Epithelial cell of esophagus (primary cell): ENCODE data around the gene RAP1GAP.

Source experiments
- DNase-seq: peaks from one replicate; pipeline ENCODE4 v3.0.0; 2010; ENCODE audit warnings: low read depth
- H3K4me3 ChIP-seq: 2 replicates; pipeline ENCODE4 v1.5.1; 2011; ENCODE audit warnings: mild to moderate bottlenecking, low read length, control low read depth
- TF ChIP-seq, protein P1 (sequence below): IDR thresholded peaks from 2 replicates; pipeline ENCODE4 v1.5.1; 2011; ENCODE audit warnings: low read depth, mild to moderate bottlenecking, low read length, control low read depth, inconsistent platforms; ENCODE audit not compliant: insufficient read depth; ENCODE audit errors: missing control alignments

Gene RAP1GAP

DNA sequence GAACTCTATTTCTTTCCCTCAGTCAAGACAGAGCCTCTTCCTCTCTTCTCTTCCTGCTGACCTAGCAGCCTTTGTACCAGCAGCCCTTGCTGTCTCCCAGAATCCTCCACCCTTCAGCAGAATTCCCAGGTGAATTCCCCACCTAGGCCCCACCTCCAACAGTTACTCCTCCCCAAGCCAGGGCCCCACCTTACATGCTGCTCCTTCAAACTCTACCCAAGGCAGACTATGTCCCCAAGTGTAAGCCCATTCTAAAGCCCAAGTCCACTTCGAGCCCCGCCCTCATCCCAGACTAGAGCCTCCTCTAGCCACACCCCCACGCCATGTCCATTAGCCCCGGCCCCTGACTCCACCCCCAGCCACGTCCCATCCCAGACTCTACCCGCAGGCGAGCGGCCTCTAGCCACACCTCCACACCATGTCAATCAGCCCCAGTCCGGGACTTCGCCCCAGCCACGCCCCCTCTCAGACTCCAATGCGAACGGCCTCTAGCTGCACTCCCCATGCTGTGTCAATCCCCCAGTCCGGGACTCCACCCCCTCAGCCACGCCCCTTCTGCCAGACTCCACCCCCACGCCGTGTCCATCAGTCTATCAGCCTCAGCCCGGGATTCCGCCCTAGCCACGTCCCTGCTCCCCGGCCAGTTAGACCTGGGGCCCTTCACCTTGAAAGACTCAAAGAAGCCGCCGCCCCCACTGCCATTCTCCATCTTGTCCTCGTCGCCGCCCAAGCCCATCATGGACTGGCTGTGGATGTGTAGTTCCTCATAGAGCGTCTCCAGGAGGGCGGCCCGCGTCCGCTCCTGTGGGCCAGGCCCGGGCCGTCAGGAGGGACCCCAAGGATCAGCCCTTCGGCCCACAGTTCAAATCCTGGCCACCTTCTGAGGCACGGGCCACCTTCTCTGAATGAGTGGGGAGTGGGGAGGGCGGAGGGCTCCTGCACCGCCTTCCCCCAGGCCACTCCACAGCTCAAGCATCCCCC is 61.3 kb downstream of the RAP1GAP start:
- peak; percentile 91 for DNase-seq
- TF ChIP-seq, protein P1, sequence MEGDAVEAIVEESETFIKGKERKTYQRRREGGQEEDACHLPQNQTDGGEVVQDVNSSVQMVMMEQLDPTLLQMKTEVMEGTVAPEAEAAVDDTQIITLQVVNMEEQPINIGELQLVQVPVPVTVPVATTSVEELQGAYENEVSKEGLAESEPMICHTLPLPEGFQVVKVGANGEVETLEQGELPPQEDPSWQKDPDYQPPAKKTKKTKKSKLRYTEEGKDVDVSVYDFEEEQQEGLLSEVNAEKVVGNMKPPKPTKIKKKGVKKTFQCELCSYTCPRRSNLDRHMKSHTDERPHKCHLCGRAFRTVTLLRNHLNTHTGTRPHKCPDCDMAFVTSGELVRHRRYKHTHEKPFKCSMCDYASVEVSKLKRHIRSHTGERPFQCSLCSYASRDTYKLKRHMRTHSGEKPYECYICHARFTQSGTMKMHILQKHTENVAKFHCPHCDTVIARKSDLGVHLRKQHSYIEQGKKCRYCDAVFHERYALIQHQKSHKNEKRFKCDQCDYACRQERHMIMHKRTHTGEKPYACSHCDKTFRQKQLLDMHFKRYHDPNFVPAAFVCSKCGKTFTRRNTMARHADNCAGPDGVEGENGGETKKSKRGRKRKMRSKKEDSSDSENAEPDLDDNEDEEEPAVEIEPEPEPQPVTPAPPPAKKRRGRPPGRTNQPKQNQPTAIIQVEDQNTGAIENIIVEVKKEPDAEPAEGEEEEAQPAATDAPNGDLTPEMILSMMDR: no peak
- H3K4me3 ChIP-seq: no peak overlapping the region

DNA sequence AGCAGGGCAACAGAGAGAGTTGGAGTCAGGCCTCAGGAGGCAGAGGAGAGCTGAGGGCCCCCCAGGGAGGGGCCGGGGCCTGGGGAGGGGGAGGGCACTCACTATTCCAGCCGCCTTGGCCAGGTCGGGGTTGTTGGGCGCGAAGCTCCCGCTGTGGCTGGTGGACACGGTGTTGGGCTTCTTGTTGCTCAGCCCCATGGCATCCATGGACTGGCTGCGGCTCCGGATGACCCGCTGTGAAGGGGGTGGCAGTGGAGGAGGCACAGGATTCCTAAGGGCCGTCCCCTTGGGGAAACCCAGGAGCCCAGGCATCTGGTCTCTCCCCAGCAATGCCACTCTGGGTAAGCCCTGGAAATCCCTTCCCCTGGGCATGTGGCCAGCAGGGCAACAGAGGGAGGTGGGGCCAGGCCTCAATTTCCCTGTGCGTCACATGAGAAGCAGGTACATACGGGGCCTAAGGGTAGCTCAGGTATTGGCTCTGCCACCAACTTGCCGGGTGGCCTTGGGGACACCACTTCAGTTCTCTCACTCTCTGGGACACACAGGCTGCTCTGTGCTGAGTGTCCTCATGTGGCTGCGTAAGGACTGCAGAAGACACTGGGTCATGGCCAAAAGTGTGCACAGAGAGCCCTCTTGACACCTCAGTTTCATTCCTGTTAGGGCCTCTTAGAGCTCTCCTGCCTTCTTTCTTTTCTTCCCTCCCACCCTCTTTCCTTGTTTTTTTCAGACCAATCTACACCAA is 63.0 kb downstream of the RAP1GAP start:
- no peak for DNase-seq
- TF ChIP-seq, protein P1: no peak
- no peak overlapping the region for H3K4me3 ChIP-seq

DNA sequence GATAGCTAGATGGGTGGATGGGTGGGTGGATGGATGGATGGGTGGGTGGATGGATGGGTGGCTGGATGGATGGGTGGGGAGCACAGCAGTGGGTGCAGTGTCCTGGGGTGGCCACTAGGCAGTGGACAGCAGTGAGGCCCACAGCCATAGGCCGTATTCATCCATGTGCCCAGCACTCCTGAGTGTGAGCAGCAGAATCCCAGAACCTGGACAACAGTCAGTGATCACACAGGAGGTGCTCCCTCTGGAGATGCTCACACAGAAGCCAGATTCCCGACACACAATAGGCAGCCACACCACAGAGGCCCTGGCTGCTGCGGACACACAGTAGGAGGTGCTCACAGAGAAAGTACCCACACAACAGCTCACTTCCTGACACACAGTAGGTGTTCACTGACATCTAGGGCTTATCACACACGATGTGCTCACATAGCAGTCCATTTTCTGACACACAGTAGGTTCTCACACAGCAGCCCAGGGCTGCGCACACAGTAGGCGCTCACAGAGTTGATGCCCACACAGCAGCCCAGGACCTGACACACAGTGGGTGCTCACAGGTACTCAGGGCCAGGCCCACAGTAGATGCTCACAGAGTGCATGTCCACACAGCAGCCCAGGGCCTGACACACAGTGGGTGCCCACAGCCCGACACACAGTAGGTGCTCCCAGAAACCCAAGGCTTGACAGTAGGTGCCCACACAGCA is 64.0 kb downstream of the RAP1GAP start:
- no peak for DNase-seq
- TF ChIP-seq, protein P1: no peak
- H3K4me3 ChIP-seq: no peak overlapping the region

DNA sequence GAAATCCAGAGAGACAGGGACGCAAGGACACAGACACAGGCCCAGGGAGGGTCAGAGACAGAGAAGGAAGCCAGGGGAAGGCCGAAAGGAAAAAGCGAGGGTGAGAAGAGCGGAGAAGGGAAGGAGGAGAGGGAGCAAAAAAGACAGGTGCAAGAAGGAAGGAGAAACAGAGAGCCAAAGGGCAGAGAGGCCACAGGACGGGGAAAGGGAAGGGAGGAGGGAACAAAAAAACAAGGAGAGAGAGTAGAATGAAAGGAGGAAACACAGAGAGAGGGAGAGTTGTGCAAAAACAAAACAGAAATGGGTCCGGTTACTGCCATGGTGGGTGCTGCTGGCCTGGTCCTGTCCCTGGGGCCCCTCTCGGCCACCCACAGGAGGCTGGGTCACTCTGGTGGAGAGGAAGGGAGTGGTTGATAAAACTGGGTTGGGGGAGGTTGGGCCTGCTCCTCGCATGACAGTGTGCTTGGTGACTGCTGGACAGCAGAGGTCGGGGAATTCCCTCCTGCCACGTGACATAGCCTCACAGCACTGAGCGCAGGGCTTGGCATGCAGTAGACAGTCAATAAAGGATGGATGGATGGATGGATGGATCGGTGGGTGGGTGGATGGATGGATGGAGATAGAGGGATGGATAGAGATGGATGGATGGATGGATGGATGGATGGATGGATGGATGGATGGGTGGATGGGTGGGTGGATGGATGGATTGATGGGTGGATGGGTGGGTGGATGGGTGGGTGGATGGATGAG is 64.8 kb downstream of the RAP1GAP start:
- no peak overlapping the region for H3K4me3 ChIP-seq
- TF ChIP-seq, protein P1: no peak
- no peak for DNase-seq

DNA sequence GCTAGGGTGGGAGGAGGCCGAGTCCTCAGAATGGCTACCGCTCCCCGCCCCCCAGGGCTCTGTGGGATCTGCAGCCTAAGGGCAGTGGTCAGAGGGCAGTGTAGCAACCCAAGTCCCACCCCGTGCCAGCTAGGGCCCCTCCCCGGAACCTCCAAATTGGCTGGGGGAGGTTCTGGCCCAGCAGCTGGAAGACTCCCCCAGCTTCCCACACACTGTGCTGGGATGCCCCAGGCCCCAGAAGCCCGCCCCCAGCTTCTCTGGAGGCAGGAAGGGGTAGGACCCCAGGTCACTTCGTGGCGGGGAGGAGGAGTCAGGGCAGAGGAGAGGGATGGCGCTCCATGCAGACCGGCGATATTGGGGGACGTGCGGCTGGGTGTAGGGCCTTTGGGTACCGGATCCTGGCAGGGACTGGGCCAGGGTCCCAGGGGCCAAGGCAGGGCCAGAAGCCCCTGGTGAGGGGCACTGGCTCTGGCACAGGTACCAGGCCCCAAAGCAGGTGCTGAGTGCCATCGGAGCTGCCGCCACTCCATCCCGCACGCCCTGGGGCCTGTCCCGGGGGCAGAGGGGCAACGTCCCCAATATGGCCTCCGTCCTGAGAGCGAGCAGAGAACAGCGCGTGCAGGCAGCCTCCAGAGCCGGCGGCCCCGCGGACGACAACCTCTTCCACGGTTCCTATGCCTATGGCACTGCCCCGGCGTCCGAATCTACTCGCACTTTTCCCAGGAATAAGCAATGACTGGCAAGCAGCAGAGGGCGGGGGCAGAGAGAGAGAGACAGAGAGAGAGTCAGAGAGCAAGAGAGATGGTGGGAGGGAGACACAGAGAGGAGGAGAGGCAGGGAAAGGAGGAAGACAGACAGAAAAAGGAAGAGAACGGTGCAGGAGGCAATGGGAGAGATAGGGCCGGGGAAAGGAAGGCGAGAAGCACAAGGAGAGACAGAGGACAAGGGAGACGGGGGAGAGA is 65.7 kb downstream of the RAP1GAP start:
- TF ChIP-seq, protein P1: no peak
- no peak for DNase-seq
- H3K4me3 ChIP-seq: no peak overlapping the region
